ENCODE results near the gene CFAP73.
"Not testable (repeated sequence)": the region's sequence is repeated elsewhere in the genome, so short reads cannot be mapped to it uniquely, and the experiment has no call there.

The CFAP73 gene

DNA sequence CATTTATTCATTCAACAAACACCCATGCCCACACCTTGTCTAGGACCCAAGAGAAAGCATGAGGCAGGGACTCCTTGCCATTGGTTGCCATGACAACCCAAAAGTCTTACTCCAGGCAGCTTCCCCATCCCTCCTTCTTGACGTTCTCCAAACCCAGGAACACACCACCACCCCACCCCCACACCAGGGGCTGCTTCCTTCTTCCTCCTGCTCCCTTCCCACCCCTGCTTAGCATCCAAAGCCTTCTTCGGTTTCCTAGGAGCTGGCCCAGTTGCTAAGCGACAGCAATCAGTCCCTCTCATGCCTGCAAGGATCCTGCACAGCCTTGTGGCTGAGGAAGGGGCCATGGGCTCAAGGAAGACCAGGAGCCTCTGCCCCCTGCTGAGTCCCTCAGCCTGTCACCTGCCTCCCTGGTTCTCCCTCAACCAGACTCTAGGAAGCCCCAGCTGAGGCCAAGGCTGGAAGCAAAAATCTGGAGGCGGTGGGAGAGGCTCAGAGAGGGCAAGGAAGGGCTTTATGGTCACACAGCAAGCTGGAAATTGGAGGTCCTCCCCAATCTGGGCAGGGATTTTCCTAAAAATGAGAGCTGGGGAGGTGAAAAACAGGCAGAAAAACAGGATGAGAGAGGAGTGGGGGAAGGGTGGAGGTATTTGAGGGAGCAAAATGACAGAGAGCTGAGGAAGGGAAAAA, 29.4 kb upstream of the CFAP73 start:
- DNase-seq (ENCODE audit: low read depth) = no peak

DNA sequence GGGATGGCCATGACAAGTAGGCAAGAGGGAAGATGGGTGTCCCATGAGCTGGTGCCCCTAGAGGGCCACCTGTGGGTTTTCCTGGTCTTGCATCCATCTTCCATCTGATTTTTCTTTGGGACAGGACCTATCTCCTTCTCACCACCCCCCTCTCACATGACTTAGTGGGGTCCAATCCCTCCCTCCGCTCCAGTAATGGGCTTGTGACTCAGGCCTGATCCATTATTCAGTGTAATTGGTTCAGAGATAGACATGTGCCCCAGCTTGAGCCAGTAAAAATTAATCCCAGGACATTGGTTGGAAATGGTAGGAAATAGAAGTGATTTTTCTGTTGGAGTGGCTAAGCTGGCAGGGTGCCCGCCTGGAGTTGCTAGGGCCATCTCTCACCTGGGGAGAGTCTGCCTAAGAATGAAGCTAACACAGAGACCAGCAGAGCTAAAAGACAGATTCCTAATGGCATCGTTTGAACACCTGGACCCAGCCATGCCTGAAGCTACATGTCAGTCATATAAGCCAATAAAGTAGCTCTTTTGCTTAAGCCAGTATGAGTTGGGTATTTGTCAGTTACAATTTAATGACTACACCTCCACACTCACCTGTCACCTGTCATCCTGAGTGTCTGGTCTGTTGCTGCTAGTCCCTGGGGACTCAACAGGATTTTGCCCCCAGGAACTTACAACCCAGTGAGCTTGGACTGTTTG, 28.7 kb upstream of the CFAP73 start:
- no peak for DNase-seq (ENCODE audit: low read depth)

GRCh38 chr12:113127791-113128199, 21.7 kb upstream of the CFAP73 start:
- no peak for DNase-seq (ENCODE audit: low read depth)

- DNase-seq (ENCODE audit: low read depth) = no peak
Observed at GRCh38 chr12:113128802-113129663, 20.5 kb upstream of the CFAP73 start.

- DNase-seq (ENCODE audit: low read depth) = no peak
Observed at GRCh38 chr12:113129664-113130456, 19.7 kb upstream of the CFAP73 start.

GRCh38 chr12:113130457-113131135, 18.9 kb upstream of the CFAP73 start:
- no peak for DNase-seq (ENCODE audit: low read depth)

GRCh38 chr12:113131556-113131955, 18.0 kb upstream of the CFAP73 start:
- DNase-seq (ENCODE audit: low read depth) = no peak

GRCh38 chr12:113133036-113133435, 16.5 kb upstream of the CFAP73 start:
- no peak for DNase-seq (ENCODE audit: low read depth)

DNA sequence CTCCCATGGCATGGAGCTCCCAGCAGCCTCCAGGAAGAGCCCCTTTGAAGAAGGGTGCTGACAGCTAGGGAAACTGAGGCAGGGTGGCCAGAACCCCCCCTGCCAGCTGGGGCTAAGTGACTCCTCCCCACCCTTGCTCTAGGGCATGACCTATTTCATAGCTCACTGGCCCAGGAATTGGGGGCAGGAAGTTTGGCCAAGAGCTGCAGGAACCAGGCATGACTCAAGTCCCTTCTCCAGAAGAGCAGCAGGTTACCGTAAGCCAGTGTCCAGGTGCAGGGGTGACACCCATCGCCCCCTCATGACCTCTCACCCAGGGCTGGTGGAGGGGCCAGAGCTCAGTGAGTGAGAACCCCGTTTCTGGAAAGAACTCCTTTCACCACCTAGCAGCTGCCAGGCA, 15.9 kb upstream of the CFAP73 start:
- no peak for DNase-seq (ENCODE audit: low read depth)

DNA sequence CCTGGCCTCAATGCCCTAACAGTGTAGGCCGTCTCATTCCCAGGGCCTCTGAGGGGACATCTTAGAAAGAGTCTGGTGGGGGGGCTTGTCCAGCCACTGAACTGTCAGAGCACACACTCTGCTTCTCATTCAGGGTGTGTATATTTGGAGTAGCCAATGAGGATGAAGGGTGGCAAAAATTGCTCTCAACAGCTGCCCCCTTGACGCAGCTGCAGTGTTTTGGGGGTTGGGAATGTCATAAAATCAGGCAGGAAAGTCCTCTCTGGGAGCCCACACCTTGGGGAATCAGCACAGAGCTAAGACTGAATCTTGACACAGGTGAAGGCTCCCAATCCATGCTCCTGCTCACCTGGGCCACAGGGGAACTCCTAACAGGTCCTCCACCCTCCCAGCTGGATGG, 15.5 kb upstream of the CFAP73 start:
- DNase-seq (ENCODE audit: low read depth) = no peak

- no peak for DNase-seq (ENCODE audit: low read depth)
Observed at GRCh38 chr12:113134521-113134951, 15.0 kb upstream of the CFAP73 start.

- peak; percentile 54 for DNase-seq (ENCODE audit: low read depth)
Observed at GRCh38 chr12:113135178-113136127, 14.1 kb upstream of the CFAP73 start, which contains the start of gene RASAL1. TSS of gene RASAL1 (minus strand) at chr12:113135761. CDS start at chr12:113135462, 299 bp downstream.

DNA sequence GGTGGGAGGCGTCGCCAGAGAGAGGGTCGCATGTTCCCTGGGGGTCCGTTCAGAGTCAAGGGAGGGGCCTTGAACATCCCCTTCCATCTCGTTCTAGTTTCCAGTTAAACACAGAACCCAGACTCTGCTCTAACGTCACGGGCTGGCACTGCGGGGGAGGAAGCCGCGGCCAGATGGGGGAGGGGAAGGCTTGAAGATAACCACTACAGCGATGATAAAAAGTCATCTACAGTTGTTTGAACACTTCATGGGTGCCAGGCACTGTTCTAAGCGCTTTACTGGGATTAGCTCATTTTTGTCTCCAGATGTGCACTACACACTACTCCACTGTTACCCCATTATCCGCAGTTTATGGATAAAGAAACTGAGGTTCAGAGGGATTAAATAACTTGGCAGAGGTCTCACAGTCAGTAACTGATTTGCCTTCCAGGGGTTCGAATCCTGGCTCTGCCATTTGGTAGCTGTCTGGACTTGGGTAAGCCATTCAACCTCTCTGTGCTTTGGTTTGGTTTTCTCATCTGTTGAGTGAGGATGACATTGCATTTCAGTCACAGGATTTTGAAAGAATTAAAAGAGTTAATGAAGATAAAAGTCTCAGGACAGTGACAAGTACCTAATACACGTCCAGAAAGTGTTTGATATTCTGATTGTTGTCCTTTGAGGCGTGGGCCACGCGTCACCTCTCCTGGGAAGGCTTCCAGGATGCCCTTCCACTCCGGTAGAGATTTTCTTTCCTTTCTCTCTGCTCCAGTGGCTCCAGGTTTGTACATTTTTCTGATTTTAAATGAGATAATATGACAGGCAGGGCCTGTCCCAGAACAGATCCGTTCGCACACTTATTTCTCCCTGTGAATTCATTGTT, 13.2 kb upstream of the CFAP73 start:
- DNase-seq (ENCODE audit: low read depth) = no peak

DNA sequence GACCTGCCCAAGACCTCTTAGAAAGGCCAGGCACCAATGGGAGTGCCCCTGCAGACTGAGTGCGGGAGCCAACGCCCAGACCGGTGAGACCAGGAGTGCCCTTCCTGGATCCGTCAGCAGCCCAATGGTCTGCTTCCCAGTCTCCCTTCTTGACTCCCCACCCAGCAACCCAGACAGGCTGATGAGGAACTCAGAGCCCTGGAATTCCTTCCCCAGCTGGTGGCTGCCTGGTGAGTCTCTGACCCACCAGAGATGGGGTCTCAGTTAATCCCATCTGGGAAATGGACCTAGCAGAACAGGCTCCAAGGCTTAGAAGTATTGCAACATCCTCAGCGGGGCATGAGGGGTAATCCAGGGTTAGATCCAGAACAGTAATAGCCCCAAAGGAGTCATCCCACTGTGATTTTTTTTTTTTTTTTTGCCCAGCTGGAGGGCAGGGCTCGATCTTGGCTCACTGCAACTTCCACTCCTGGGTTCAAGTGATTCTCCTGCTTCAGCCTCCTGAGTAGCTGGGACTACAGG, 12.5 kb upstream of the CFAP73 start:
- DNase-seq (ENCODE audit: low read depth) = no peak

- DNase-seq (ENCODE audit: low read depth) = no peak
Observed at GRCh38 chr12:113137861-113138783, 11.4 kb upstream of the CFAP73 start.

DNA sequence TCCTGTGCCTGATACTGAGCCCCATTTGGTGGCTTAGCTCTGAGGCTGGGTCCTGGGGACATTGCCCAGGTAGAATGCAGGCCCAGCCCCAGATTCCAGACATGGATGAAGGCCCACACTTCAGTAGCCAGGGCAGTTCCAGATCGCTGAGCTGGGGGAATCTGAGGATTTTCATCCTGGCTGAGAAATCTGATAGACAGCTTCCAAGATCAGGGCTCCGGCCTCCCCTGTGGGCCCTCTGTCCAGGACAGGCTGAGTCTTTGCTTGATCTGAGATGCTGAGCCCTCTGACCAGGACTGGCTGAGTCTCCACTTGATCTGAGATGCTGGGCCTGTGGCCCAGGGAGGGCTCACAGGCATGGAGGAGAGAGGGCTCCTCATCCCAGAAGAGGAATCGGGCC, 10.7 kb upstream of the CFAP73 start:
- no peak for DNase-seq (ENCODE audit: low read depth)

DNA sequence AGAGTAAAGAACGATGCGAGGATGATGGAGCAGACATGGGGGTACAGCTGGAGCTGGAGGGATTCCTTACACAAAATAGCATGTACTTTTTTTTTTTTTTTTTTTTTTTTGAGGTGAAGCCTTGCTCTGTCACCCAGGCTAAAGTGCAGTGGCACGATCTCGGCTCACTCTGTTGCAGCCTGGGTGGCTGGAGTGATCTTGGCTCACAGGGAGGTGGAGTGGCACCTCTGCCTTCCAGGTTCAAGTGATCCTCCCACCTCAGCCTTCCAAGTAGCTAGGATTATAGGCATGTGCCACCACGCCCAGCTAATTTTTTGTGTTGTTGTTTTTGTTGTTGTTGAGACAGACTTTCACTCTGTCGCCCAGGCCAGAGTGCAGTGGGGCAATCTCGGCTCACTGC, 8.8 kb upstream of the CFAP73 start:
- no peak for DNase-seq (ENCODE audit: low read depth)

- DNase-seq (ENCODE audit: low read depth) = not testable (repeated sequence)
Observed at GRCh38 chr12:113141716-113142115, 7.8 kb upstream of the CFAP73 start.
